Keratinocyte (primary cell): ENCODE results near the gene C10orf90. TPM values are rescaled to one million over a fixed set of nuclear protein-coding genes. Genes with fewer than 3 reads are reported as not detected.

Experiments used
- DNase-seq: peaks from one replicate; pipeline ENCODE4 v3.0.0-alpha.2; 2011; ENCODE audit warnings: low read depth, missing footprints, low spot score
- FAIRE-seq: peaks from 2 replicates; lab custom pipeline; 2011; peaks lifted over from hg19 to GRCh38; lab: Jason Lieb, UNC
- H2AFZ ChIP-seq: 2 replicates; pipeline ENCODE4 v1.6.0; 2012; ENCODE audit warnings: low read length, control low read depth, inconsistent platforms; ENCODE audit not compliant: control insufficient read depth
- H3K27ac ChIP-seq: 2 replicates; pipeline ENCODE4 v1.5.1; 2011; ENCODE audit warnings: low read length; ENCODE audit not compliant: control insufficient read depth, insufficient read depth
- H3K27me3 ChIP-seq: 3 replicates; pipeline ENCODE4 v1.6.0; 2011; ENCODE audit warnings: low read length; ENCODE audit not compliant: control insufficient read depth, insufficient read depth; ENCODE audit errors: extremely low read depth
- H3K36me3 ChIP-seq, 2 experiments: 2 replicates in 1 of 2; 3 replicates in 1 of 2; pipeline ENCODE4 v1.5.1; 2011; ENCODE audit warnings: low read length in 2 of 2, mild to moderate bottlenecking in 1 of 2; ENCODE audit not compliant: control insufficient read depth in 2 of 2, insufficient read depth in 2 of 2; ENCODE audit errors: extremely low read depth in 1 of 2
- H3K4me1 ChIP-seq: 3 replicates; pipeline ENCODE4 v1.5.1; 2011; ENCODE audit warnings: low read length; ENCODE audit not compliant: control insufficient read depth, insufficient read depth; ENCODE audit errors: extremely low read depth
- H3K4me2 ChIP-seq: 3 replicates; pipeline ENCODE4 v1.6.0; 2011; ENCODE audit warnings: low read depth, low read length; ENCODE audit not compliant: control insufficient read depth, insufficient read depth; ENCODE audit errors: extremely low read depth
- H3K4me3 ChIP-seq, 3 experiments: fragments of 200-600 bp in 1 of 3; sonication (generic) in 1 of 3; 2 replicates in 2 of 3; 3 replicates in 1 of 3; pipeline ENCODE4 v1.5.1; 2011 to 2016; ENCODE audit warnings: low read length in 3 of 3, mild to moderate bottlenecking in 3 of 3, control low read depth in 2 of 3, inconsistent platforms in 1 of 3, low read depth in 1 of 3, mixed read lengths in 1 of 3, mixed run types in 1 of 3, moderate library complexity in 1 of 3; ENCODE audit not compliant: control insufficient read depth in 2 of 3, insufficient read depth in 2 of 3; ENCODE audit errors: extremely low read depth in 1 of 3
- H3K79me2 ChIP-seq: 2 replicates; pipeline ENCODE4 v1.6.0; 2012; ENCODE audit warnings: low read length; ENCODE audit not compliant: control insufficient read depth, insufficient read depth
- H3K9ac ChIP-seq: 3 replicates; pipeline ENCODE4 v1.6.0; 2011; ENCODE audit warnings: low read length; ENCODE audit not compliant: control insufficient read depth, insufficient read depth; ENCODE audit errors: extremely low read depth
- H3K9me1 ChIP-seq: 3 replicates; pipeline ENCODE4 v1.6.0; 2011; ENCODE audit warnings: low read length; ENCODE audit not compliant: control insufficient read depth, insufficient read depth; ENCODE audit errors: extremely low read depth
- H3K9me3 ChIP-seq: 2 replicates; pipeline ENCODE4 v1.5.1; 2012; ENCODE audit warnings: low read depth, low read length; ENCODE audit not compliant: control insufficient read depth
- H4K20me1 ChIP-seq: 3 replicates; pipeline ENCODE4 v1.6.0; 2011; ENCODE audit warnings: low read length; ENCODE audit not compliant: control insufficient read depth, insufficient read depth; ENCODE audit errors: extremely low read depth
- EZH2 ChIP-seq: IDR thresholded peaks from one replicate; pipeline ENCODE4 v1.6.1; 2012; ENCODE audit warnings: inconsistent platforms, mild to moderate bottlenecking, low read length, moderate library complexity
- dilution Hi-C: fragments of 300-500 bp; cut with MboI; formaldehyde crosslinking; loops from one replicate; pipeline ENCODE4 v1.7.0; 2020; ENCODE audit warnings: low sequenced_read_pairs; ENCODE audit not compliant: extremely low pct_ligation_motif_present
- polyA plus RNA-seq, 5 experiments: library from polyadenylated mRNA; depleted of rRNA in 3 of 5; stranded (reverse) in 3 of 5; stranded (forward) in 1 of 5; unstranded in 1 of 5; fragments of >200 nt; gene quantifications; 1 replicate in 1 of 5; 2 replicates in 3 of 5; 3 replicates in 1 of 5; pipeline versions ENCODE4 v1.2.1 to v1.2.3, GENCODE V29; 2011 to 2012; ENCODE audit warnings: missing spikeins in 2 of 5, low read depth in 1 of 5, low replicate concordance in 1 of 5
- TF ChIP-seq, protein P1 (sequence below), 3 experiments: IDR thresholded peaks in 1 of 3; conservative IDR thresholded peaks in 1 of 3; optimal IDR thresholded peaks in 1 of 3; 2 replicates in 2 of 3; 3 replicates in 1 of 3; pipeline versions ENCODE3 to v1.5.1; 2011; ENCODE audit warnings: low read length in 3 of 3, mild to moderate bottlenecking in 3 of 3, moderate library complexity in 2 of 3, control low read depth in 1 of 3, inconsistent platforms in 1 of 3; ENCODE audit not compliant: insufficient read depth in 2 of 3; ENCODE audit errors: extremely low read depth in 1 of 3

Gene C10orf90
- polyA plus RNA-seq, 1 donor (not counting 4 experiments of a cell fraction or from before 2014, with no cell fraction given) = not detected

DNA sequence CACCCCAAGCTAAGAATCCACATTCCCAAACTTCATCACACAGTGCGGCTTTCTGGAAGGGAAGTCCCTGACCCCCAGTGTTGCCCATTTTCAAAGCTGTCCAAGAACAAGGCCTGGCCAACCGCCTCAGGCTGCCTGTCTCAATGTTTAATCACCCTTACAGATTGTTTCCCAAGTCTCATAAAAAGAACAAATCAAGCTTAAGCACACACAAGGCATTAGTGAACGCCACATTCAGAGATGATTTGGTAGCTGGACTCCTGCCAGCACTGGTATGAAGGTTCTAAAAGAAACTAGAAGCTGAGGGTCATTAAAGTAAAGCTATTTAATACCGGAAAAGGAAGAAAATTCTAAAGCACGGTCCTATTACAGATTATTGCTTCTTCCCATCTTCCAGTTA, 35.6 kb downstream of the C10orf90 start:
- H3K9me3 ChIP-seq = no peaks in the 10 kb centered on the region
- H3K27me3 ChIP-seq = no peaks in the 10 kb centered on the region
- no peaks in the 10 kb centered on the region for H3K4me1 ChIP-seq
- no peak overlapping the region for H2AFZ ChIP-seq
- H4K20me1 ChIP-seq = no peaks in the 10 kb centered on the region
- no peak overlapping the region for H3K4me3 ChIP-seq
- no peaks in the 10 kb centered on the region for H3K79me2 ChIP-seq
- no peaks in the 10 kb centered on the region for H3K36me3 ChIP-seq
- dilution Hi-C loops = no loop called here
- DNase-seq = no peak
- no peak for FAIRE-seq
- H3K4me2 ChIP-seq = no peak overlapping the region
- TF ChIP-seq, protein P1, sequence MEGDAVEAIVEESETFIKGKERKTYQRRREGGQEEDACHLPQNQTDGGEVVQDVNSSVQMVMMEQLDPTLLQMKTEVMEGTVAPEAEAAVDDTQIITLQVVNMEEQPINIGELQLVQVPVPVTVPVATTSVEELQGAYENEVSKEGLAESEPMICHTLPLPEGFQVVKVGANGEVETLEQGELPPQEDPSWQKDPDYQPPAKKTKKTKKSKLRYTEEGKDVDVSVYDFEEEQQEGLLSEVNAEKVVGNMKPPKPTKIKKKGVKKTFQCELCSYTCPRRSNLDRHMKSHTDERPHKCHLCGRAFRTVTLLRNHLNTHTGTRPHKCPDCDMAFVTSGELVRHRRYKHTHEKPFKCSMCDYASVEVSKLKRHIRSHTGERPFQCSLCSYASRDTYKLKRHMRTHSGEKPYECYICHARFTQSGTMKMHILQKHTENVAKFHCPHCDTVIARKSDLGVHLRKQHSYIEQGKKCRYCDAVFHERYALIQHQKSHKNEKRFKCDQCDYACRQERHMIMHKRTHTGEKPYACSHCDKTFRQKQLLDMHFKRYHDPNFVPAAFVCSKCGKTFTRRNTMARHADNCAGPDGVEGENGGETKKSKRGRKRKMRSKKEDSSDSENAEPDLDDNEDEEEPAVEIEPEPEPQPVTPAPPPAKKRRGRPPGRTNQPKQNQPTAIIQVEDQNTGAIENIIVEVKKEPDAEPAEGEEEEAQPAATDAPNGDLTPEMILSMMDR (optimal IDR thresholded peaks at IDR 0.05 in 1 of 3, IDR thresholded peaks at IDR 0.05 in 1 of 3, conservative IDR thresholded peaks at IDR 0.05 in 1 of 3; ENCODE audit: extremely low read depth in 1 of 3, insufficient read depth in 2 of 3, low read length in 3 of 3) = no peak
- TF ChIP-seq EZH2 = no peak
- no peaks in the 10 kb centered on the region for H3K9me1 ChIP-seq
- no peak overlapping the region for H3K27ac ChIP-seq
- H3K9ac ChIP-seq = no peak overlapping the region

DNA sequence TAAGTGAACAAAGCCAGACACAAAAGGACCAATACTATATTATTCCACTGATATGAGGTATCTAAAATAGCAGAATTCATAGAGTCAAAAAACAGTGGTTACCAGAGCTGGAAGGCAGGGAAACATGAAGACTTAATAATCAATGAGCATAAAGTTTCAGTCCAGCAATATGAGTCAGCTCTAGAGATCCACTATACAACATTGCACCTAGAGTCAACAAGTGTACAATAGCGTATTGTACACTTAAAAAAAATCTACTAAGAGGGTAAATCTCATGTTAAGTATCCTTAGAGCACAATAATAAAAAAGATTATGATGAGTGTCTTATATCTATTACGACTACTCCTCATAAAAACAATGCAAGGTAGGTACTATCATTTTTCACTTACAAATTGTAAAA, 36.1 kb downstream of the C10orf90 start:
- Histone ChIP-seq H3K4me1 (no peaks in the 10 kb centered on the region), H3K27me3 (no peaks in the 10 kb centered on the region), H3K9ac (no peak overlapping the region), H4K20me1 (no peaks in the 10 kb centered on the region), H3K4me3 (no peak overlapping the region), H3K36me3 (no peaks in the 10 kb centered on the region), H2AFZ (no peak overlapping the region), H3K9me1 (no peaks in the 10 kb centered on the region), H3K9me3 (no peaks in the 10 kb centered on the region), H3K79me2 (no peaks in the 10 kb centered on the region), H3K4me2 (no peak overlapping the region), H3K27ac (no peak overlapping the region)
- FAIRE-seq (no peak), DNase-seq (no peak)
- dilution Hi-C loops = no loop called here
- TF ChIP-seq EZH2 = no peak
- TF ChIP-seq, protein P1 (optimal IDR thresholded peaks at IDR 0.05 in 1 of 3, IDR thresholded peaks at IDR 0.05 in 1 of 3, conservative IDR thresholded peaks at IDR 0.05 in 1 of 3; ENCODE audit: extremely low read depth in 1 of 3, insufficient read depth in 2 of 3, low read length in 3 of 3) = no peak
